ENCODE measurements around the gene SAMHD1. TPM values are rescaled to one million over a fixed set of nuclear protein-coding genes. Genes with fewer than 3 reads are reported as not detected.

Gene SAMHD1
- total and polyA plus RNA-seq, 4 experiments from 2014 or later, result 216 to 332 (median 257) TPM

- Mint-ChIP-seq H3K4me3 (no peak overlapping the region), H3K36me3 (peaks cover 2 to 5% of the 10 kb centered on the region in 2 donors), H3K27ac (peak overlapping the region in 1 of 7 donors; percentile 15), H3K9me3 (peaks cover 0 to 14% (median 8%) of the 10 kb centered on the region in 8 donors), H3K4me1 (peaks cover 14 to 35% (median 19%) of the 10 kb centered on the region in 4 donors), H3K27me3 (no peaks in the 10 kb centered on the region)
- no peak for DNase-seq
- ChIA-PET CTCF (ENCODE audit: partially characterized antibody) (no interaction called here), POLR2A (ENCODE audit: partially characterized antibody) (interaction anchor here (0.8 kb wide), 1 partner anchor 11 kb away, joined by 3 read pairs; no protein-coding TSS in a partner anchor)
- H3K4me1 ChIP-seq (ENCODE audit: insufficient read depth, low read length), result peaks cover 16% of the 10 kb centered on the region
- H3K4me3 ChIP-seq (ENCODE audit: low read length in 2 of 2), result no peak overlapping the region
- intact Hi-C loops (cut with micrococcal nuclease), result no loop called here
- no peaks in the 10 kb centered on the region for H3K27me3 ChIP-seq (ENCODE audit: insufficient read depth, low read length)
- H3K27ac ChIP-seq (ENCODE audit: low read depth, low read length), result no peak overlapping the region
- H3K9me3 ChIP-seq (ENCODE audit: control insufficient read depth in 1 of 2, low read length in 2 of 2), result peaks cover 0 to 4% of the 10 kb centered on the region in 2 donors
- H3K36me3 ChIP-seq (ENCODE audit: insufficient read depth, low read length), result no peaks in the 10 kb centered on the region
These were observed 7.7 kb upstream of the SAMHD1 start for GRCh38 chr20:36959242-36959641.

GRCh38 chr20:36957875-36958667, 6.6 kb upstream of the SAMHD1 start:
- Histone ChIP-seq H3K4me1 (ENCODE audit: insufficient read depth, low read length) (peaks cover 16% of the 10 kb centered on the region), H3K36me3 (ENCODE audit: insufficient read depth, low read length) (no peaks in the 10 kb centered on the region), H3K27ac (ENCODE audit: low read depth, low read length) (no peak overlapping the region), H3K4me3 (ENCODE audit: low read length in 2 of 2) (no peak overlapping the region), H3K27me3 (ENCODE audit: insufficient read depth, low read length) (no peaks in the 10 kb centered on the region), H3K9me3 (ENCODE audit: control insufficient read depth in 1 of 2, low read length in 2 of 2) (peaks cover 0 to 4% of the 10 kb centered on the region in 2 donors)
- H3K27ac Mint-ChIP-seq, result peak overlapping the region in 4 of 7 donors; percentile 2 to 25 (median 9)
- peaks cover 15 to 35% (median 19%) of the 10 kb centered on the region in 4 donors for H3K4me1 Mint-ChIP-seq
- ChIA-PET CTCF (ENCODE audit: partially characterized antibody) (interaction anchor here (2.0 kb wide), 1 partner anchor 11 kb away, joined by 5 read pairs; no protein-coding TSS in a partner anchor), POLR2A (ENCODE audit: partially characterized antibody) (interaction anchor here (0.8 kb wide), 1 partner anchor 12 kb away, joined by 3 read pairs; no protein-coding TSS in a partner anchor)
- intact Hi-C loops (cut with micrococcal nuclease), result no loop called here
- H3K36me3 Mint-ChIP-seq, result peaks cover 2 to 5% of the 10 kb centered on the region in 2 donors
- no peak for DNase-seq
- no peaks in the 10 kb centered on the region for H3K27me3 Mint-ChIP-seq
- no peak overlapping the region for H3K4me3 Mint-ChIP-seq
- H3K9me3 Mint-ChIP-seq, result peaks cover 0 to 14% (median 8%) of the 10 kb centered on the region in 8 donors

- CTCF ChIA-PET (ENCODE audit: partially characterized antibody), result interaction anchor here (0.9 to 2.0 kb wide), 2 partner anchors 13 to 16 kb away, joined by 3 to 5 read pairs; no protein-coding TSS in a partner anchor
- intact Hi-C loops (cut with micrococcal nuclease), result no loop called here
- POLR2A ChIA-PET (ENCODE audit: partially characterized antibody), result interaction anchor here (0.7 to 4.9 kb wide), 3 partner anchors 17 to 39 kb away, joined by 3 to 38 read pairs (median 8); no protein-coding TSS in a partner anchor
- Histone ChIP-seq H3K9me3 (ENCODE audit: control insufficient read depth in 1 of 2, low read length in 2 of 2) (no peaks in the 10 kb centered on the region), H3K27ac (ENCODE audit: low read depth, low read length) (no peak overlapping the region), H3K4me3 (ENCODE audit: low read length in 2 of 2) (no peak overlapping the region), H3K36me3 (ENCODE audit: insufficient read depth, low read length) (no peaks in the 10 kb centered on the region), H3K4me1 (ENCODE audit: insufficient read depth, low read length) (peaks cover 24% of the 10 kb centered on the region), H3K27me3 (ENCODE audit: insufficient read depth, low read length) (no peaks in the 10 kb centered on the region)
- peaks cover 14 to 33% (median 22%) of the 10 kb centered on the region in 4 donors for H3K4me1 Mint-ChIP-seq
- no peaks in the 10 kb centered on the region for H3K27me3 Mint-ChIP-seq
- no peaks in the 10 kb centered on the region for H3K36me3 Mint-ChIP-seq
- no peak overlapping the region for H3K4me3 Mint-ChIP-seq
- peaks cover 0 to 3% (median 0%) of the 10 kb centered on the region in 8 donors for H3K9me3 Mint-ChIP-seq
- no peak for DNase-seq
- no peak overlapping the region for H3K27ac Mint-ChIP-seq
These were observed 5.2 kb upstream of the SAMHD1 start for GRCh38 chr20:36956674-36957073.

GRCh38 chr20:36956016-36956415, 4.5 kb upstream of the SAMHD1 start:
- H3K36me3 Mint-ChIP-seq, result peaks cover 0 to 4% of the 10 kb centered on the region in 2 donors
- CTCF ChIA-PET (ENCODE audit: partially characterized antibody), result interaction anchor here (0.9 to 2.7 kb wide), 3 partner anchors 14 to 18 kb away, joined by 3 to 10 read pairs (median 3); no protein-coding TSS in a partner anchor
- peaks cover 24% of the 10 kb centered on the region for H3K4me1 ChIP-seq (ENCODE audit: insufficient read depth, low read length)
- DNase-seq, result no peak
- peaks cover 0 to 3% (median 0%) of the 10 kb centered on the region in 8 donors for H3K9me3 Mint-ChIP-seq
- H3K27ac Mint-ChIP-seq, result no peak overlapping the region
- no peak overlapping the region for H3K4me3 ChIP-seq (ENCODE audit: low read length in 2 of 2)
- H3K27me3 Mint-ChIP-seq, result no peaks in the 10 kb centered on the region
- H3K9me3 ChIP-seq (ENCODE audit: control insufficient read depth in 1 of 2, low read length in 2 of 2), result no peaks in the 10 kb centered on the region
- H3K36me3 ChIP-seq (ENCODE audit: insufficient read depth, low read length), result no peaks in the 10 kb centered on the region
- H3K4me1 Mint-ChIP-seq, result peaks cover 15 to 34% (median 24%) of the 10 kb centered on the region in 4 donors
- intact Hi-C loops (cut with micrococcal nuclease), result no loop called here
- no peak overlapping the region for H3K27ac ChIP-seq (ENCODE audit: low read depth, low read length)
- no peaks in the 10 kb centered on the region for H3K27me3 ChIP-seq (ENCODE audit: insufficient read depth, low read length)
- POLR2A ChIA-PET (ENCODE audit: partially characterized antibody), result interaction anchor here (0.7 to 4.9 kb wide), 6 partner anchors 9 to 52 kb away, joined by 3 to 38 read pairs (median 7); no protein-coding TSS in a partner anchor
- no peak overlapping the region for H3K4me3 Mint-ChIP-seq

- H3K4me3 Mint-ChIP-seq, result peak overlapping the region; percentile 95 to 100 (median 98)
- H3K27ac Mint-ChIP-seq, result peak overlapping the region; percentile 94 to 100 (median 98)
- intact Hi-C loops (cut with micrococcal nuclease), result loop anchor here (1.0 to 5.0 kb wide), 4 partner anchors 23 to 145 kb away; partner anchors contain the start of gene RBL1
- peaks cover 18 to 25% of the 10 kb centered on the region in 2 donors for H3K36me3 Mint-ChIP-seq
- ChIA-PET CTCF (ENCODE audit: partially characterized antibody) (interaction anchor here (1.6 kb wide), 1 partner anchor 23 kb away, joined by 4 read pairs; no protein-coding TSS in a partner anchor), POLR2A (ENCODE audit: partially characterized antibody) (interaction anchor here (0.5 to 4.9 kb wide), 3 partner anchors 17 to 22 kb away, joined by 4 to 38 read pairs (median 6); no protein-coding TSS in a partner anchor)
- Histone ChIP-seq H3K4me1 (ENCODE audit: insufficient read depth, low read length) (peaks cover 42% of the 10 kb centered on the region), H3K27ac (ENCODE audit: low read depth, low read length) (peak overlapping the region; percentile 87), H3K36me3 (ENCODE audit: insufficient read depth, low read length) (no peaks in the 10 kb centered on the region), H3K4me3 (ENCODE audit: low read length in 2 of 2) (peak overlapping the region; percentile 90 to 98), H3K27me3 (ENCODE audit: insufficient read depth, low read length) (no peaks in the 10 kb centered on the region), H3K9me3 (ENCODE audit: control insufficient read depth in 1 of 2, low read length in 2 of 2) (no peaks in the 10 kb centered on the region)
- H3K9me3 Mint-ChIP-seq, result peaks cover 0 to 3% (median 0%) of the 10 kb centered on the region in 8 donors
- no peaks in the 10 kb centered on the region for H3K27me3 Mint-ChIP-seq
- DNase-seq, result no peak
- peaks cover 18 to 48% (median 28%) of the 10 kb centered on the region in 4 donors for H3K4me1 Mint-ChIP-seq
These were observed 651 bp upstream of the SAMHD1 start for GRCh38 chr20:36951979-36952738.

DNA sequence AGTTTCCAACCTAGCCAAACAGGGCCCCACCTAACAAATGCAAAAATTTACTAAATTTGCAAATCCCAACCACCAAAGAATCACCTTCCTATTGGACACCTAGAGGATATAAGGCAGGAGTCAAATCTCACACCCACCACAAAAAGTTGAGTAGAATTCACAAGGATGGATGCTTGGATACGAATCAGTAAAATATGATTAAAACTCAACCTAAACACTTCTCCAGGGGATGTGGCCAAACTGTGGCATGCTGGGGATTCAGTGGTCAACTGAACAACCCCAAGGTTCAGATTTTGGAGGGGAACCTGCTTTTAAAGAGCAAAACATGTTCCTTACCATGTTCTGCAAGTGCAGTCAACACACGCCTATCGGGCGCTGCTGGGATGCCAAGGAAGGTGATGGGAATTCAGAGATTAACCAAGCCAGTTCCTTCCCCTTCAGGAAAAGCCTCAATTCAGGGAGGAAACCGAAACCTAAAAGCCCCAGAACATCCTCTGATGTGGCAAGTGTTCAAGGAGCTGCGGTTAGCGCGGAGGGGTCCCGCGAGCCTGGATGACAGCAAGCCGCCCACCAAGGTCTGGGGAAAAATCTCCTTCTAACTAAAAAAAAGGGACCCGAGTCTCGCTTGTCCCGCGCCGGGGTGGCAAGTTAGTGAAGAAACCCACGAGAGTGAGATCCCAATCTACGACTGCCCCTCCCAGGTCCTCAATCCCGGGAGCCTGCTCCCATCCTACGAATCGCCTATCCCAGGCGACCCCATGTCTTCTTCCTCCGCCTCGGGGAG, 902 bp downstream of the SAMHD1 start:
- Mint-ChIP-seq H3K36me3 (peaks cover 27 to 39% of the 10 kb centered on the region in 2 donors), H3K27me3 (no peaks in the 10 kb centered on the region), H3K27ac (peak overlapping the region; percentile 92 to 100 (median 98)), H3K4me1 (peaks cover 25 to 60% (median 39%) of the 10 kb centered on the region in 4 donors), H3K9me3 (peaks cover 0 to 5% (median 0%) of the 10 kb centered on the region in 8 donors), H3K4me3 (peak overlapping the region; percentile 95 to 100 (median 98))
- H3K9me3 ChIP-seq (ENCODE audit: control insufficient read depth in 1 of 2, low read length in 2 of 2), result no peaks in the 10 kb centered on the region
- no peaks in the 10 kb centered on the region for H3K27me3 ChIP-seq (ENCODE audit: insufficient read depth, low read length)
- peaks cover 7% of the 10 kb centered on the region for H3K36me3 ChIP-seq (ENCODE audit: insufficient read depth, low read length)
- ChIA-PET CTCF (ENCODE audit: partially characterized antibody) (interaction anchor here (0.7 to 2.3 kb wide), 2 partner anchors 19 to 93 kb away, joined by 3 to 7 read pairs; no protein-coding TSS in a partner anchor), POLR2A (ENCODE audit: partially characterized antibody) (interaction anchor here (0.6 to 9.4 kb wide), 12 partner anchors 11 to 145 kb away, joined by 3 to 77 read pairs (median 4); partner anchors contain the start of gene RBL1)
- peak overlapping the region; percentile 87 for H3K27ac ChIP-seq (ENCODE audit: low read depth, low read length)
- peaks cover 51% of the 10 kb centered on the region for H3K4me1 ChIP-seq (ENCODE audit: insufficient read depth, low read length)
- H3K4me3 ChIP-seq (ENCODE audit: low read length in 2 of 2), result peak overlapping the region; percentile 90 to 98
- DNase-seq, result peak; percentile 47 to 67 (median 52)
- intact Hi-C loops (cut with micrococcal nuclease), result loop anchor here (1.0 to 5.0 kb wide), 4 partner anchors 25 to 147 kb away; partner anchors contain the start of gene RBL1
